ENCODE results near the gene DAND5. TPM values are rescaled to one million over a fixed set of nuclear protein-coding genes. Genes with fewer than 3 reads are reported as not detected.

Gene DAND5
- total RNA-seq, 3 donors from 2014 or later (not counting 1 experiment from before 2014, with no cell fraction given): not detected

- Mint-ChIP-seq H3K27ac (peak overlapping the region; percentile 68 to 89), H3K4me3 (peak overlapping the region; percentile 93), H3K36me3 (no peaks in the 10 kb centered on the region), H3K4me1 (peaks cover 18 to 25% of the 10 kb centered on the region in 2 donors), H3K9me3 (no peaks in the 10 kb centered on the region), H3K27me3 (ENCODE audit: low read depth in 2 of 2) (peaks cover 48 to 73% of the 10 kb centered on the region in 2 donors)
- Histone ChIP-seq H3K9me3 (ENCODE audit: control insufficient read depth, insufficient read depth, low read length) (no peaks in the 10 kb centered on the region), H3K4me1 (ENCODE audit: control insufficient read depth, insufficient read depth, low read length) (peaks cover 32% of the 10 kb centered on the region), H3K4me3 (ENCODE audit: low read length) (peak overlapping the region; percentile 4), H3K36me3 (ENCODE audit: control insufficient read depth, insufficient read depth, low read length) (no peaks in the 10 kb centered on the region), H3K27ac (ENCODE audit: low read length) (no peak overlapping the region), H3K27me3 (ENCODE audit: control insufficient read depth, insufficient read depth, low read length) (peaks cover 62% of the 10 kb centered on the region)
- DNase-seq (peak in 1 of 2 donors; percentile 32), ATAC-seq (no peak)
- intact Hi-C loops (cut with micrococcal nuclease): loop anchor here (2.0 kb wide), 1 partner anchor 30 kb away; no protein-coding TSS in a partner anchor
- 16% methylated on average over 34 of the region's 35 CpGs for WGBS (ENCODE audit: insufficient coverage)
- no peak for TF ChIP-seq CTCF (IDR thresholded peaks at IDR 0.05)
Observed at GRCh38 chr19:13014101-13014920, 44.9 kb downstream of the DAND5 start.

GRCh38 chr19:13014921-13015280, 45.5 kb downstream of the DAND5 start:
- no peak overlapping the region for H3K27ac ChIP-seq (ENCODE audit: low read length)
- Mint-ChIP-seq H3K27me3 (ENCODE audit: low read depth in 2 of 2) (peaks cover 48 to 70% of the 10 kb centered on the region in 2 donors), H3K4me1 (peaks cover 18 to 25% of the 10 kb centered on the region in 2 donors), H3K9me3 (no peaks in the 10 kb centered on the region), H3K27ac (peak overlapping the region in 1 of 2 donors; percentile 89), H3K4me3 (no peak overlapping the region), H3K36me3 (no peaks in the 10 kb centered on the region)
- peaks cover 32% of the 10 kb centered on the region for H3K4me1 ChIP-seq (ENCODE audit: control insufficient read depth, insufficient read depth, low read length)
- WGBS (ENCODE audit: insufficient coverage): 100% methylated on average over 2 of the region's 4 CpGs
- ATAC-seq: no peak
- peaks cover 56% of the 10 kb centered on the region for H3K27me3 ChIP-seq (ENCODE audit: control insufficient read depth, insufficient read depth, low read length)
- H3K4me3 ChIP-seq (ENCODE audit: low read length): no peak overlapping the region
- no peak for DNase-seq
- intact Hi-C loops (cut with micrococcal nuclease): loop anchor here (2.0 kb wide), 1 partner anchor 30 kb away; no protein-coding TSS in a partner anchor
- H3K36me3 ChIP-seq (ENCODE audit: control insufficient read depth, insufficient read depth, low read length): no peaks in the 10 kb centered on the region
- no peaks in the 10 kb centered on the region for H3K9me3 ChIP-seq (ENCODE audit: control insufficient read depth, insufficient read depth, low read length)
- TF ChIP-seq CTCF (IDR thresholded peaks at IDR 0.05): no peak

GRCh38 chr19:13015361-13016223, 46.2 kb downstream of the DAND5 start:
- Mint-ChIP-seq H3K4me1 (peaks cover 18 to 25% of the 10 kb centered on the region in 2 donors), H3K4me3 (peak overlapping the region; percentile 42), H3K36me3 (no peaks in the 10 kb centered on the region), H3K9me3 (no peaks in the 10 kb centered on the region), H3K27me3 (ENCODE audit: low read depth in 2 of 2) (peaks cover 48 to 68% of the 10 kb centered on the region in 2 donors), H3K27ac (no peak overlapping the region)
- peaks cover 32% of the 10 kb centered on the region for H3K4me1 ChIP-seq (ENCODE audit: control insufficient read depth, insufficient read depth, low read length)
- no peak for ATAC-seq
- H3K9me3 ChIP-seq (ENCODE audit: control insufficient read depth, insufficient read depth, low read length): no peaks in the 10 kb centered on the region
- no peak overlapping the region for H3K27ac ChIP-seq (ENCODE audit: low read length)
- DNase-seq: no peak
- TF ChIP-seq CTCF (IDR thresholded peaks at IDR 0.05): no peak
- no peak overlapping the region for H3K4me3 ChIP-seq (ENCODE audit: low read length)
- WGBS (ENCODE audit: insufficient coverage): 82% methylated on average over 8 of the region's 12 CpGs
- H3K27me3 ChIP-seq (ENCODE audit: control insufficient read depth, insufficient read depth, low read length): peaks cover 50% of the 10 kb centered on the region
- intact Hi-C loops (cut with micrococcal nuclease): loop anchor here (2.0 kb wide), 1 partner anchor 31 kb away; no protein-coding TSS in a partner anchor
- no peaks in the 10 kb centered on the region for H3K36me3 ChIP-seq (ENCODE audit: control insufficient read depth, insufficient read depth, low read length)
